HUDEP-2 (cell line): ENCODE results near the gene SNRPB2.
A peak's percentile ranks its signal among the peaks of the same experiment; 100 is the strongest.

Source experiments
- DNase-seq, 76 experiments: peaks; one replicate each; lab custom pipeline; 2025; ENCODE audit not compliant: unreplicated experiment in 76 of 76; lab: John Stamatoyannopoulos, UW

The SNRPB2 gene

GRCh38 chr20:16729080-16729479 is 746 bp upstream of the SNRPB2 start:
- no peak for DNase-seq

GRCh38 chr20:16732506-16733152 is 2.8 kb downstream of the SNRPB2 start:
- peak in 14 of 76 experiments; percentile 1 to 44 (median 10) for DNase-seq

- DNase-seq: no peak
Measured at GRCh38 chr20:16740365-16741072, 10.7 kb downstream of the SNRPB2 start.

- no peak for DNase-seq
Measured at GRCh38 chr20:16744178-16744807, 14.5 kb downstream of the SNRPB2 start.

- DNase-seq: no peak
Measured at GRCh38 chr20:16745204-16745603, 15.4 kb downstream of the SNRPB2 start.

- DNase-seq: no peak
Measured at GRCh38 chr20:16747291-16747811, 17.5 kb downstream of the SNRPB2 start.

- no peak for DNase-seq
Measured at GRCh38 chr20:16748308-16748900, 18.6 kb downstream of the SNRPB2 start, which contains the start of gene OTOR. TSS of gene OTOR (plus strand) at chr20:16748358. CDS start at chr20:16748402, 44 bp downstream.

GRCh38 chr20:16749573-16749972 is 19.7 kb downstream of the SNRPB2 start:
- no peak for DNase-seq

- DNase-seq: no peak
Measured at GRCh38 chr20:16752082-16752481, 22.3 kb downstream of the SNRPB2 start.

- DNase-seq: no peak
Measured at GRCh38 chr20:16752901-16753300, 23.1 kb downstream of the SNRPB2 start.

- no peak for DNase-seq
Measured at GRCh38 chr20:16758454-16759180, 28.8 kb downstream of the SNRPB2 start.

GRCh38 chr20:16759181-16759563 is 29.3 kb downstream of the SNRPB2 start:
- DNase-seq: no peak

GRCh38 chr20:16760431-16761304 is 30.8 kb downstream of the SNRPB2 start:
- DNase-seq: no peak

GRCh38 chr20:16761305-16761829 is 31.5 kb downstream of the SNRPB2 start:
- peak in 33 of 76 experiments; percentile 1 to 52 (median 13) for DNase-seq

- no peak for DNase-seq
Measured at GRCh38 chr20:16764560-16764959, 34.7 kb downstream of the SNRPB2 start.

- DNase-seq: no peak
Measured at GRCh38 chr20:16771213-16771612, 41.4 kb downstream of the SNRPB2 start.

- DNase-seq: no peak
Measured at GRCh38 chr20:16775961-16776360, 46.1 kb downstream of the SNRPB2 start.

GRCh38 chr20:16777126-16777525 is 47.3 kb downstream of the SNRPB2 start:
- DNase-seq: no peak

GRCh38 chr20:16778159-16778558 is 48.3 kb downstream of the SNRPB2 start:
- no peak for DNase-seq
